Prostate gland (tissue), 2 donors: ENCODE results near the gene IFNL2. TPM values are rescaled to one million over a fixed set of nuclear protein-coding genes. Genes with fewer than 3 reads are reported as not detected.
"Not testable (repeated sequence)": the region's sequence is repeated elsewhere in the genome, so short reads cannot be mapped to it uniquely, and the experiment has no call there.

ENCODE experiments used
- DNase-seq: peaks from one replicate; pipeline ENCODE4 v3.0.0-alpha.2; 2019; ENCODE audit warnings: low spot score
- H3K27ac ChIP-seq, 2 donors: fragments of 200-600 bp; sonication (generic); 2 replicates each; pipeline ENCODE4 v1.5.1; 2017 to 2019
- H3K27me3 ChIP-seq: fragments of 200-600 bp; sonication (generic); replicated peaks from 2 replicates; pipeline ENCODE4 v1.5.1; 2019; ENCODE audit not compliant: insufficient read depth
- H3K36me3 ChIP-seq, 2 donors: fragments of 200-600 bp; sonication (generic); 1 replicate in 1 of 2; 2 replicates in 1 of 2; pipeline versions ENCODE4 v1.5.1 to v1.8.1; 2017 to 2019
- H3K4me1 ChIP-seq: fragments of 200-600 bp; sonication (generic); replicated peaks from 2 replicates; pipeline ENCODE4 v1.5.1; 2019
- H3K4me3 ChIP-seq, 2 donors: fragments of 200-600 bp; sonication (generic); 2 replicates each; pipeline ENCODE4 v1.5.1; 2017 to 2019
- H3K9me3 ChIP-seq: fragments of 200-600 bp; sonication (generic); 2 replicates; pipeline ENCODE4 v1.5.1; 2017
- POLR2A ChIP-seq: fragments of 450-650 bp; IDR thresholded peaks from one replicate; pipeline ENCODE4 v1.6.1; 2016; ENCODE audit warnings: antibody characterized with exemption, mild to moderate bottlenecking
- POLR2AphosphoS5 ChIP-seq: sonication (generic); formaldehyde crosslinking; IDR thresholded peaks from one replicate; pipeline ENCODE4 v1.6.1; 2017; ENCODE audit warnings: antibody characterized with exemption
- WGBS: methylation state at CpG from one replicate; pipeline ENCODE4 v1.1.5; 2018; 5-methylcytosine and 5-hydroxymethylcytosine counted together
- intact Hi-C: fragments of 100-400 bp; cut with DNase I; formaldehyde crosslinking; loops from one replicate; pipeline ENCODE4 v1.14.2; 2022
- total RNA-seq, 2 donors: library from RNA; depleted of rRNA; stranded (reverse); fragments of >200 nt; gene quantifications; one replicate each; pipeline ENCODE4 v1.1.0, GENCODE V29; 2016
- TF ChIP-seq, protein P1 (sequence below), 4 experiments: fragments of 200-600 bp in 2 of 4; fragments of 450-650 bp in 2 of 4; sonication (generic) in 2 of 4; IDR thresholded peaks; 1 replicate in 3 of 4; 2 replicates in 1 of 4; pipeline ENCODE4 v1.5.1; 2016 to 2019; ENCODE audit warnings: antibody characterized with exemption in 4 of 4, mild to moderate bottlenecking in 2 of 4, moderate library complexity in 2 of 4

IFNL2 gene
- total RNA-seq, 2 donors from 2014 or later = not detected

- Histone ChIP-seq H3K36me3 (peaks cover 0 to under 1% of the 10 kb centered on the region in 2 donors), H3K4me3 (no peak overlapping the region), H3K27ac (no peak overlapping the region), H3K9me3 (no peaks in the 10 kb centered on the region), H3K4me1 (peaks cover 5% of the 10 kb centered on the region), H3K27me3 (peaks cover 2% of the 10 kb centered on the region)
- WGBS = 45% methylated on average over 18 of the region's 18 CpGs
- intact Hi-C loops = no loop called here
- TF ChIP-seq POLR2A (no peak), POLR2AphosphoS5 (no peak)
- TF ChIP-seq, protein P1, sequence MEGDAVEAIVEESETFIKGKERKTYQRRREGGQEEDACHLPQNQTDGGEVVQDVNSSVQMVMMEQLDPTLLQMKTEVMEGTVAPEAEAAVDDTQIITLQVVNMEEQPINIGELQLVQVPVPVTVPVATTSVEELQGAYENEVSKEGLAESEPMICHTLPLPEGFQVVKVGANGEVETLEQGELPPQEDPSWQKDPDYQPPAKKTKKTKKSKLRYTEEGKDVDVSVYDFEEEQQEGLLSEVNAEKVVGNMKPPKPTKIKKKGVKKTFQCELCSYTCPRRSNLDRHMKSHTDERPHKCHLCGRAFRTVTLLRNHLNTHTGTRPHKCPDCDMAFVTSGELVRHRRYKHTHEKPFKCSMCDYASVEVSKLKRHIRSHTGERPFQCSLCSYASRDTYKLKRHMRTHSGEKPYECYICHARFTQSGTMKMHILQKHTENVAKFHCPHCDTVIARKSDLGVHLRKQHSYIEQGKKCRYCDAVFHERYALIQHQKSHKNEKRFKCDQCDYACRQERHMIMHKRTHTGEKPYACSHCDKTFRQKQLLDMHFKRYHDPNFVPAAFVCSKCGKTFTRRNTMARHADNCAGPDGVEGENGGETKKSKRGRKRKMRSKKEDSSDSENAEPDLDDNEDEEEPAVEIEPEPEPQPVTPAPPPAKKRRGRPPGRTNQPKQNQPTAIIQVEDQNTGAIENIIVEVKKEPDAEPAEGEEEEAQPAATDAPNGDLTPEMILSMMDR (IDR thresholded peaks at IDR 0.05) = no peak
- no peak for DNase-seq
Measured at GRCh38 chr19:39308531-39309304, 40.5 kb downstream of the IFNL2 start.

DNA sequence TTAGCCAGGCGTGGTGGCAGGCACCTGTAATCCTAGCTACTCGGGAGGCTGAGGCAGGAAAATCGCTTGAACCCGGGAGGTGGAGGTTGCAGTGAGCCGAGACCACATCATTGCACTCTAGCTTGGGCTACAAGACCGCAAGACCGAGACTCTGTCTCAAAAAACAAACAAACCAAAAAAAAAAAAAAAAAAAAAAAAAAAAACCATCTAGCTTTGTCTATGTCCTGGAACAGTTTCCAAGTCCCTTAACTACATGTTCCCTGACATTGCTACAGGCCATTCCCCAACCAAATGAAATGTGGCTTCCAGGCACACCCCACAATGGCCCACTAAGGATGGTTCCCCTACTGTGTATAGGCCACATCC is 41.1 kb downstream of the IFNL2 start:
- DNase-seq, H3K27me3 ChIP-seq, intact Hi-C loops, H3K9me3 ChIP-seq, H3K27ac ChIP-seq, H3K36me3 ChIP-seq, H3K4me1 ChIP-seq, H3K4me3 ChIP-seq: not testable (repeated sequence)
- WGBS = 96% methylated on average over 7 of the region's 7 CpGs

GRCh38 chr19:39310558-39311311 is 42.5 kb downstream of the IFNL2 start:
- Histone ChIP-seq H3K4me1 (peaks cover 5% of the 10 kb centered on the region), H3K27me3 (no peaks in the 10 kb centered on the region), H3K36me3 (peaks cover 0 to 9% of the 10 kb centered on the region in 2 donors), H3K4me3 (no peak overlapping the region), H3K9me3 (no peaks in the 10 kb centered on the region), H3K27ac (no peak overlapping the region)
- TF ChIP-seq POLR2AphosphoS5 (no peak), POLR2A (no peak)
- TF ChIP-seq, protein P1 (IDR thresholded peaks at IDR 0.05) = no peak
- no peak for DNase-seq
- intact Hi-C loops = no loop called here
- WGBS = 71% methylated on average over 11 of the region's 11 CpGs

- peaks cover 0 to 9% of the 10 kb centered on the region in 2 donors for H3K36me3 ChIP-seq
- no peaks in the 10 kb centered on the region for H3K27me3 ChIP-seq
- no peak overlapping the region for H3K4me3 ChIP-seq
- intact Hi-C loops = no loop called here
- WGBS = 96% methylated on average over 57 of the region's 64 CpGs
- TF ChIP-seq, protein P1 (IDR thresholded peaks at IDR 0.05) = no peak
- TF ChIP-seq POLR2A (no peak), POLR2AphosphoS5 (no peak)
- no peaks in the 10 kb centered on the region for H3K9me3 ChIP-seq
- H3K27ac ChIP-seq = no peak overlapping the region
- H3K4me1 ChIP-seq = no peaks in the 10 kb centered on the region
- DNase-seq = no peak
Measured at GRCh38 chr19:39314016-39314728, 46.0 kb downstream of the IFNL2 start.

- 94% methylated on average over 1 of the region's 1 CpG for WGBS
- no peak for DNase-seq
- H3K4me1 ChIP-seq = no peaks in the 10 kb centered on the region
- no peaks in the 10 kb centered on the region for H3K27me3 ChIP-seq
- H3K4me3 ChIP-seq = no peak overlapping the region
- H3K36me3 ChIP-seq = peaks cover 0 to 9% of the 10 kb centered on the region in 2 donors
- no peak overlapping the region for H3K27ac ChIP-seq
- TF ChIP-seq POLR2AphosphoS5 (no peak), POLR2A (no peak)
- TF ChIP-seq, protein P1 (IDR thresholded peaks at IDR 0.05) = no peak
- H3K9me3 ChIP-seq = no peaks in the 10 kb centered on the region
- intact Hi-C loops = no loop called here
Measured at GRCh38 chr19:39315933-39316332, 47.7 kb downstream of the IFNL2 start.
